K562 (cell line): ENCODE results near the gene PADI4. TPM values are rescaled to one million over a fixed set of nuclear protein-coding genes. Genes with fewer than 3 reads are reported as not detected.
A peak's percentile ranks its signal among the peaks of the same experiment; 100 is the strongest.

Source experiments
- ATAC-seq: fragments of 200-7000 bp; cut with Tn5 transposase; 3 replicates; pipeline ENCODE4 v1.9.1; 2020; ENCODE audit warnings: moderate library complexity
- BruUV-seq: library from RNA; stranded (reverse); fragments of 400-500 nt; replicated peaks from 2 replicates; lab custom pipeline; 2021; lab: Mats Ljungman, UMichigan
- CTCF ChIA-PET: fragments of 300-600 bp; formaldehyde crosslinking; extraction: SDS; loops from one replicate; lab custom pipeline; 2021; ENCODE audit warnings: low intra/inter-chr PET ratio; lab: Yijun Ruan, JAX
- POLR2A ChIA-PET: fragments of 300-600, 350-650 bp; sonication (Branson Sonifier 250); formaldehyde crosslinking; extraction: SDS; loops from one replicate; lab custom pipeline; 2021; ENCODE audit warnings: antibody characterized with exemption, inconsistent platforms; lab: Yijun Ruan, JAX
- DNase-seq, 4 experiments: peaks; one replicate each; pipeline versions ENCODE4 v3.0.0 to v3.0.0-alpha.2; 2011 to 2018; ENCODE audit warnings: low spot score in 3 of 4, mixed read lengths in 3 of 4; ENCODE audit errors: extremely low read depth in 1 of 4
- FAIRE-seq: peaks from 2 replicates; lab custom pipeline; 2011; peaks lifted over from hg19 to GRCh38; lab: Jason Lieb, UNC
- H2AFZ ChIP-seq: 2 replicates; pipeline ENCODE4 v1.6.0; 2011; ENCODE audit warnings: low read depth, low read length, control low read depth, inconsistent platforms
- H3K27ac ChIP-seq: fragments of 200-600 bp; 3 replicates; pipeline ENCODE4 v1.8.0; 2011; ENCODE audit warnings: low read depth, mild to moderate bottlenecking, control low read depth, inconsistent platforms, low read length, moderate library complexity, mixed read lengths; ENCODE audit errors: extremely low read depth
- H3K27me3 ChIP-seq, 2 experiments: fragments of 300-600 bp in 1 of 2; 2 replicates in 1 of 2; 3 replicates in 1 of 2; pipeline versions ENCODE4 v1.6.0 to v1.8.0; 2011; ENCODE audit warnings: inconsistent platforms in 2 of 2, low read length in 2 of 2, mild to moderate bottlenecking in 1 of 2, mixed read lengths in 1 of 2, moderate library complexity in 1 of 2; ENCODE audit not compliant: control insufficient read depth in 2 of 2, insufficient read depth in 2 of 2
- H3K36me3 ChIP-seq: fragments of 300-600 bp; 3 replicates; pipeline ENCODE4 v1.8.0; 2011; ENCODE audit warnings: mild to moderate bottlenecking, low read length, inconsistent platforms; ENCODE audit not compliant: control insufficient read depth, insufficient read depth
- H3K4me1 ChIP-seq, 2 experiments: fragments of 200-600 bp in 1 of 2; replicated peaks in 1 of 2; 2 replicates in 1 of 2; 3 replicates in 1 of 2; pipeline versions ENCODE4 v1.5.1 to v1.8.0; 2011; ENCODE audit warnings: inconsistent platforms in 2 of 2, low read length in 2 of 2, mild to moderate bottlenecking in 1 of 2, mixed read lengths in 1 of 2, moderate library complexity in 1 of 2; ENCODE audit not compliant: control insufficient read depth in 2 of 2, insufficient read depth in 2 of 2
- H3K4me2 ChIP-seq: 2 replicates; pipeline ENCODE4 v1.6.1; 2011; ENCODE audit warnings: low read length, control low read depth, inconsistent platforms, mixed read lengths; ENCODE audit not compliant: insufficient read depth
- H3K4me3 ChIP-seq: fragments of 200-600 bp; sonication (generic), shearing (Covaris generic); 2 replicates; pipeline ENCODE4 v1.5.1; 2016; ENCODE audit warnings: control low read depth, inconsistent platforms
- H3K79me2 ChIP-seq: fragments of 200-600 bp; 3 replicates; pipeline ENCODE4 v1.8.0; 2011; ENCODE audit warnings: low read length, inconsistent platforms; ENCODE audit not compliant: control insufficient read depth, insufficient read depth
- H3K9ac ChIP-seq, 2 experiments: 2 replicates each; pipeline versions ENCODE4 v1.6.0 to v1.6.1; 2011; ENCODE audit warnings: low read depth in 2 of 2, low read length in 2 of 2, control low read depth in 1 of 2, inconsistent platforms in 1 of 2, mild to moderate bottlenecking in 1 of 2, mixed read lengths in 1 of 2; ENCODE audit not compliant: insufficient read depth in 1 of 2
- H3K9me1 ChIP-seq: one replicate; pipeline ENCODE4 v1.6.0; 2011; ENCODE audit warnings: inconsistent platforms, mild to moderate bottlenecking, low read length, moderate library complexity; ENCODE audit not compliant: control insufficient read depth, insufficient read depth
- H3K9me3 ChIP-seq: replicated peaks from 2 replicates; pipeline ENCODE4 v1.5.1; 2011; ENCODE audit warnings: low read depth, low read length, inconsistent platforms; ENCODE audit not compliant: control insufficient read depth, insufficient read depth
- H4K20me1 ChIP-seq: replicated peaks from 2 replicates; pipeline ENCODE4 v1.6.1; 2011; ENCODE audit warnings: low read length, inconsistent platforms, mixed read lengths; ENCODE audit not compliant: control insufficient read depth, insufficient read depth
- ADNP ChIP-seq: fragments of 200-800 bp; sonication (Bioruptor generic); IDR thresholded peaks from 2 replicates; pipeline ENCODE4 v1.6.1; 2016; ENCODE audit warnings: missing genetic modification characterization, missing compliant biosample characterization
- BCOR ChIP-seq: fragments of 450-650 bp; IDR thresholded peaks from 2 replicates; pipeline ENCODE4 v1.6.1; 2016
- CBFA2T3 ChIP-seq: fragments of 450-650 bp; IDR thresholded peaks from 2 replicates; pipeline ENCODE4 v1.6.1; 2017
- CBX3 ChIP-seq, 2 experiments: IDR thresholded peaks; 1 replicate in 1 of 2; 2 replicates in 1 of 2; pipeline ENCODE4 v1.6.1; 2012; ENCODE audit warnings: inconsistent platforms in 2 of 2, low read length in 2 of 2, borderline replicate concordance in 1 of 2, control low read depth in 1 of 2
- CHD4 ChIP-seq: fragments of 200-600 bp; sonication (generic); IDR thresholded peaks from 3 replicates; pipeline ENCODE4 v1.6.1; 2012; ENCODE audit warnings: low read depth, mild to moderate bottlenecking, mixed read lengths, low read length, inconsistent platforms; ENCODE audit not compliant: insufficient read depth, insufficient replicate concordance, poor library complexity, severe bottlenecking
- HDAC2 ChIP-seq: fragments of 450-650 bp; IDR thresholded peaks from 2 replicates; pipeline ENCODE4 v1.6.1; 2016; ENCODE audit warnings: mild to moderate bottlenecking
- HDAC3 ChIP-seq: fragments of 450-650 bp; IDR thresholded peaks from 2 replicates; pipeline ENCODE4 v1.6.1; 2018; ENCODE audit warnings: borderline replicate concordance, mild to moderate bottlenecking, moderate library complexity; ENCODE audit not compliant: partially characterized antibody
- HLTF ChIP-seq: fragments of 450-650 bp; IDR thresholded peaks from 2 replicates; pipeline ENCODE4 v1.6.1; 2016
- HMGN3 ChIP-seq: IDR thresholded peaks from 2 replicates; pipeline ENCODE4 v1.6.1; 2011; ENCODE audit warnings: borderline replicate concordance, low read depth, mild to moderate bottlenecking, mixed read lengths, low read length; ENCODE audit not compliant: insufficient read length; ENCODE audit errors: extremely low read depth
- KDM1A ChIP-seq, 2 experiments: fragments of 450-650 bp; IDR thresholded peaks; 2 replicates each; pipeline ENCODE4 v1.6.1; 2016; ENCODE audit warnings: mild to moderate bottlenecking in 2 of 2
- RBM25 ChIP-seq: fragments of 200-400 bp; formaldehyde crosslinking; IDR thresholded peaks from 2 replicates; pipeline ENCODE4 v1.6.1; 2018; ENCODE audit warnings: low read length, low read depth, moderate library complexity; ENCODE audit not compliant: severe bottlenecking
- TCF7L2 ChIP-seq: fragments of 150-350 bp; IDR thresholded peaks from 2 replicates; pipeline ENCODE4 v1.6.1; 2016; ENCODE audit warnings: low read depth, mild to moderate bottlenecking, low read length, moderate library complexity
- ZBED1 ChIP-seq: IDR thresholded peaks from 2 replicates; pipeline ENCODE4 v1.6.1; 2014
- WGBS: fragments of 100-300 bp; shearing (Covaris generic); methylation state at CpG from one replicate; pipeline ENCODE4 v1.1.6; 2016; ENCODE audit warnings: low coverage, mixed read lengths; ENCODE audit not compliant: insufficient coverage; ENCODE audit errors: missing lambda C conversion rate; 5-methylcytosine and 5-hydroxymethylcytosine counted together
- in situ Hi-C: fragments of 300-500 bp; cut with MboI; formaldehyde crosslinking; loops from 4 replicates; pipeline ENCODE4 v1.15.0; 2018; ENCODE audit warnings: inconsistent platforms, mixed read lengths
- intact Hi-C: fragments of 100-400 bp; cut with micrococcal nuclease; formaldehyde crosslinking; loops from 2 replicates; pipeline ENCODE4 v1.14.2; 2022
- polyA plus RNA-seq, 8 experiments: library from polyadenylated mRNA; depleted of rRNA in 4 of 8; stranded (reverse) in 5 of 8; unstranded in 3 of 8; fragments of >200 nt; fragmentation: Nextera tagmentation in 2 of 8; fragmentation: Illumina TruSeq in 1 of 8; extraction: Ambion mirVana in 2 of 8; extraction: Trizol in 1 of 8; gene quantifications; 2 replicates each; pipeline versions ENCODE4 v1.2.1 to v1.2.3, GENCODE V29; 2011 to 2014; ENCODE audit warnings: inconsistent platforms in 1 of 8, missing spikeins in 1 of 8
- total RNA-seq, 7 experiments: library from RNA; depleted of rRNA in 6 of 7; stranded (reverse); fragments of >200 nt in 6 of 7; fragmentation: Illumina TruSeq in 2 of 7; extraction: Trizol in 2 of 7; gene quantifications; 2 replicates each; pipeline versions ENCODE4 v1.2.1 to v1.2.3, GENCODE V29; 2011 to 2021; ENCODE audit warnings: low replicate concordance in 1 of 7

PADI4 gene
- total and polyA plus RNA-seq, 9 of the 15 experiments (the other 6 are each of a cell fraction or from before 2014, with no cell fraction given), result 0.22 to 0.33 TPM; not detected in 7

GRCh38 chr1:17307329-17307728, 668 bp upstream of the PADI4 start:
- DNase-seq (no peak), FAIRE-seq (no peak), ATAC-seq (no peak)
- intact Hi-C loops, result no loop called here
- H3K9me3 ChIP-seq, result no peaks in the 10 kb centered on the region
- BruUV-seq, result no TSS peak
- no peaks in the 10 kb centered on the region for H3K36me3 ChIP-seq
- no peak overlapping the region for H3K9ac ChIP-seq
- H4K20me1 ChIP-seq, result no peaks in the 10 kb centered on the region; the same call in 1 of the 2 replicates
- WGBS, result 8% methylated on average over 6 of the region's 6 CpGs
- H3K4me2 ChIP-seq, result no peak overlapping the region
- TF ChIP-seq CHD4, result peak; percentile 85
- TF ChIP-seq HDAC2, result peak; percentile 75
- peak in 1 of 2 experiments; percentile 21; a peak in 1 of 3 replicates for TF ChIP-seq CBX3 (IDR thresholded peaks at IDR 0.05; ENCODE audit: borderline replicate concordance in 1 of 2, low read length in 2 of 2)
- TF ChIP-seq HMGN3, result no peak
- peak; percentile 95 for TF ChIP-seq BCOR
- TF ChIP-seq HDAC3, result no peak
- no peak for TF ChIP-seq HLTF
- TF ChIP-seq ZBED1, result no peak
- peak; percentile 77 to 88 for TF ChIP-seq KDM1A (IDR thresholded peaks at IDR 0.05)
- no peak for TF ChIP-seq TCF7L2
- peak; percentile 71 for TF ChIP-seq ADNP (tag)
- peak; percentile 89 for TF ChIP-seq RBM25
- no peak for TF ChIP-seq CBFA2T3
- TF ChIP-seq, all 486 proteins: peak for 7
- Histone ChIP-seq H3K27me3 (peaks cover 6 to 36% of the 10 kb centered on the region in 2 experiments; a peak in 4 of 5 replicates), H2AFZ (no peak overlapping the region), H3K27ac (no peak overlapping the region), H3K4me3 (no peak overlapping the region), H3K4me1 (peaks cover 13 to 16% of the 10 kb centered on the region in 2 experiments), H3K9me1 (peaks cover 4% of the 10 kb centered on the region), H3K79me2 (no peaks in the 10 kb centered on the region)
- in situ Hi-C loops, result no loop called here
- POLR2A ChIA-PET, result no interaction called here
- CTCF ChIA-PET, result no interaction called here
